GM12873 (cell line): ENCODE measurements around the gene MYEOV.

Experiments
- CTCF ChIP-seq: IDR thresholded peaks from 2 replicates; pipeline ENCODE4 v1.5.1; 2012; ENCODE audit warnings: low read depth, mild to moderate bottlenecking, moderate library complexity, low read length, control low read depth; ENCODE audit not compliant: insufficient read depth; ENCODE audit errors: missing control alignments

Gene MYEOV

GRCh38 chr11:69288883-69289242 is 5.1 kb upstream of the MYEOV start:
- no peak for TF ChIP-seq CTCF

DNA sequence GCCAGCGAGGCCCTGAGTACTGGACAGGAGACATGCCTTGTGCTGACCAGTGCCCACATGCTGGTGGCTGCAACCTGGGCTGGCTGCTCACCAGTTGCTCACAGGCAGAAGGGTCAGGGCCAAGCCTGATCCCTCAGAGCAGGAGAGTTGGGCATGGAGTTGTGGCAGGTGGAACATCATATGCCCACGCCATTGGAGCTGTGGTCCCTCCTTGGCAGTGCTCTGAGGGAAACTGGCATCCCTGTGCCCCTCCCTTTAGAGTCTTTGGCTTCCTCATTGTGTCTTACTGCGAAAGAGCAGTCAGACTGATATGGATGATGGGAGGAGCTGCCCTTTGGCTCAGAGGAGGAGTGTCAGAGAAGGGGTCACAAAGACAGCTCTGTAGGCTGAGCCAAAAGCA is 3.1 kb upstream of the MYEOV start:
- TF ChIP-seq CTCF = no peak

DNA sequence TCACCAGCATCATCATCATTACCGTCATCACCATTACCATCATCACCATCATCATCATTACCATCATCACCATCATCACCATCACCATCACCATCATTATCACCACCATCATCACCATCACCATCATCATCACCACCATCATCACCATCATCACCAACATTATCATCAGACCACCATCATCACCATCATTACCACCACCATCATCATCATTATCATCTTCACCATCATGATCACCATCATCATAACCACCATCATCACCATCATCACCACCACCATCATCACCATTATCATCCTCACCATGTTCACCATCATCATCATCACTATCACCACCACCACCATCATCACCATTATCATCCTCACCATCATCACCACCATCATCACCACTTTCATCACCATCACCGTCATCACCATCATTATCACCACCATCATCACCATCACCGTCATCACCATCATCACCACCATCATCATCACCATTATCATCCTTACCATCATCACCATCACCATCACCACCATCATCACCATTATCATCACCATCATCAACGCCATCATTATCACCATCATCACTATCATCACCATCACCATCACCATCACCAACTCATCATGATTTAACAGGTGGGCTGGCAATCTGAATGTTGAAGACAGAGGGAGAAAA is 2.4 kb upstream of the MYEOV start:
- TF ChIP-seq CTCF = no peak

DNA sequence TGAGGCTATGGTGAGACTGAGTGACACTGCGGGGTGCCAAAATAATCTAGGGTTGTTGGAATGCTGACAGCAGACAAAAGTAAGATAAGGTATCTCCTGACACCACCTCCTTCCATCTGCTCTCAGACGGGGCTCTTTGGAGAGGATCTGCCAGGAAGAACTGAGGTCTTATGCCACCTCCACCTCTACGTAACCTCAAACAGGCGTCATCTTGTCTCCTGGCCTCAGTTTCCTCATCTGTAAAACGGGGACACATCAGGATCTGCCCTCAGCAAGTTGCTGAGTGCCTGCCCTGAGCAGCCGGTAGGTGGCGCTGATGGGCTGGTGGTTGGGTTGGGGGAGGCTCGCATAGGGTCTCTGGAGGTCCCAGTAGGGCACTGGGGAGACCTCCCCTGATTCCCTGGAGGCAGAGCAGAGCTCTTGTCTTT is 1.7 kb upstream of the MYEOV start:
- peak; percentile 96 for TF ChIP-seq CTCF

- no peak for TF ChIP-seq CTCF
Measured at GRCh38 chr11:69293087-69293486, 868 bp upstream of the MYEOV start.

GRCh38 chr11:69294571-69295078 is 670 bp downstream of the MYEOV start:
- no peak for TF ChIP-seq CTCF

DNA sequence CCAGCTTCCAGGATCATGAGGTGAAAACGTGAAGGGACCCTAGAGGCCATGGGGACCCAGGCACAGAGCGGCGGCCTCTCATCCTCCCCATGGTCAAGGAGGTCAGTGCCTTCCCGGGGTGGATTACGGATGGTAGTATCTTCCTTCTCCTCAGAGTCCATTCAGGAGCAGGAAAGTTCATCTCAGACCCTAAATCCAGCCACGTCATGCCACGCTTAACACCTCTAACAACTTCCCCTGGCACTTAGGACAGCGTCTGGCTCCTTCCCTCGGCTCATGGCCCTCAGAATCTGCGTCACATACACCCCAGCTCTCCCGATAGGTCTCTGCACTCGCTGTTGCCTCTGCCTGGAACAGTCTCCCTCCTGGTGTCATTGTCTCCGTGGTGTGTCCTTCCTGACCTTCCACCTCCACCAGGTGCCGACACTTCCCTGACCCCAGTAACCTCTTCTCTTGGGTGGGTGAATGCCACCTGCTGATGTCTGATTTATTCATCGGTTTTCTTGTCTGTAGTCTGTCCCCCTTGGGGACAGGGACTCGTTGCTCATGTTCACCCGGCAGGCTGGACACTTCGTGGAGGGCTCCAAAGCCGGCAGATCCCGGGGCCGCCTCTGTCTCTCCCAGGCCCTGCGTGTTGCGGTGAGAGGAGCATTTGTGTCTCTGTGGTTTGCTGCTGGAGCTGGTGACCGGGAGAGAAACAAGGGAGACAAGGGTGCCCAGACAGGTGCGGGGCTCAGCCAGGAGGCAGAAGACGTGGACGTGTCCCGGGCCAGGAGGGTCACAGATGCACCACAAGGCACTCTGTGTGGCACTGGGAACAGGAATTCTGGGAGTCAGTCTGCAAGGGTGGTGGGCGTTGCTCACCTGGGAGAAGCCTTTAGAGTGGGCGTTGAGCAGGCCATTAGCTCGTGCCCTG is 1.4 kb downstream of the MYEOV start:
- no peak for TF ChIP-seq CTCF
